ENCODE measurements around the gene TRIM25. TPM values are rescaled to one million over a fixed set of nuclear protein-coding genes. Genes with fewer than 3 reads are reported as not detected.

TRIM25 gene, protein sequence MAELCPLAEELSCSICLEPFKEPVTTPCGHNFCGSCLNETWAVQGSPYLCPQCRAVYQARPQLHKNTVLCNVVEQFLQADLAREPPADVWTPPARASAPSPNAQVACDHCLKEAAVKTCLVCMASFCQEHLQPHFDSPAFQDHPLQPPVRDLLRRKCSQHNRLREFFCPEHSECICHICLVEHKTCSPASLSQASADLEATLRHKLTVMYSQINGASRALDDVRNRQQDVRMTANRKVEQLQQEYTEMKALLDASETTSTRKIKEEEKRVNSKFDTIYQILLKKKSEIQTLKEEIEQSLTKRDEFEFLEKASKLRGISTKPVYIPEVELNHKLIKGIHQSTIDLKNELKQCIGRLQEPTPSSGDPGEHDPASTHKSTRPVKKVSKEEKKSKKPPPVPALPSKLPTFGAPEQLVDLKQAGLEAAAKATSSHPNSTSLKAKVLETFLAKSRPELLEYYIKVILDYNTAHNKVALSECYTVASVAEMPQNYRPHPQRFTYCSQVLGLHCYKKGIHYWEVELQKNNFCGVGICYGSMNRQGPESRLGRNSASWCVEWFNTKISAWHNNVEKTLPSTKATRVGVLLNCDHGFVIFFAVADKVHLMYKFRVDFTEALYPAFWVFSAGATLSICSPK
- total RNA-seq (6.5 and 13.8 TPM in 2 replicates), polyA plus RNA-seq (7.3 and 8.2 TPM in 2 replicates)

DNA sequence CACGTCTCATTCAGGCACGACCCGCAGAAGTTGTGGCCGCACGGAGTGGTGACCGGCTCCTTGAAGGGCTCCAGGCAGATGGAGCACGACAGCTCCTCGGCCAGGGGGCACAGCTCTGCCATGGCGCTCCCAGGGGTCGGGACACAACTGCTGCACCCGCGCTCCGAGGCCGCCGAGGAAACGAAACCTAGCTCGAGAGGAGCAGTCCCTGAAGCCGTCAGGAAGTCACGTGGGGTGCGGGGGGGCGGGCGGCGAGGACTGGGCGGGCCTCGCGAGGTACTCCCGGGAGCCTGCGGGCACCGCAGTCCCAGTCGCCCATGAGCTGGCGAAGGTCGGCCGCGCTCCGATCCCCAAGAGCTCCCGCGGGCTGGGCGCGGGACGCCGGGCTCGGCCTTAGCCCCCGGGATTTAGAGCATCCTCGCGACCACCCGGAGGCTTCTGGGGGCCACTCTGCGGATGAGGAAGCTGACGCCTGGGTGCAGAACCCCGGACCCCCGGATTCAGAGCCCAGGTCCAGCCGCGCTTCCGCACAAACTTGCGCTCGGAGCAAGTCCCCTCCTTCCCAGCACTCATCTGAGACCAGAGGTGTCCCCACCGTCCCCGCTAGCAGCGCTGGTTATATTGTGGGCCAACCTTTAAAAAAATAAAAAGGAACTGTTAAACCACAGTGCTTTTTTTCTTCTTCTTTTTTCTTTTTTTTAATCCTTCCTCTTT is at the start of gene TRIM25:
TSS of gene TRIM25 (minus strand) at position 183 of the 714 bp plus-strand sequence. CDS start at position 122, 61 bp downstream.
- Histone ChIP-seq H3K9me3 (ENCODE audit: low read depth) (no peaks in the 10 kb centered on the region), H3K27ac (no peak within 1 kb of the TSS)

DNA sequence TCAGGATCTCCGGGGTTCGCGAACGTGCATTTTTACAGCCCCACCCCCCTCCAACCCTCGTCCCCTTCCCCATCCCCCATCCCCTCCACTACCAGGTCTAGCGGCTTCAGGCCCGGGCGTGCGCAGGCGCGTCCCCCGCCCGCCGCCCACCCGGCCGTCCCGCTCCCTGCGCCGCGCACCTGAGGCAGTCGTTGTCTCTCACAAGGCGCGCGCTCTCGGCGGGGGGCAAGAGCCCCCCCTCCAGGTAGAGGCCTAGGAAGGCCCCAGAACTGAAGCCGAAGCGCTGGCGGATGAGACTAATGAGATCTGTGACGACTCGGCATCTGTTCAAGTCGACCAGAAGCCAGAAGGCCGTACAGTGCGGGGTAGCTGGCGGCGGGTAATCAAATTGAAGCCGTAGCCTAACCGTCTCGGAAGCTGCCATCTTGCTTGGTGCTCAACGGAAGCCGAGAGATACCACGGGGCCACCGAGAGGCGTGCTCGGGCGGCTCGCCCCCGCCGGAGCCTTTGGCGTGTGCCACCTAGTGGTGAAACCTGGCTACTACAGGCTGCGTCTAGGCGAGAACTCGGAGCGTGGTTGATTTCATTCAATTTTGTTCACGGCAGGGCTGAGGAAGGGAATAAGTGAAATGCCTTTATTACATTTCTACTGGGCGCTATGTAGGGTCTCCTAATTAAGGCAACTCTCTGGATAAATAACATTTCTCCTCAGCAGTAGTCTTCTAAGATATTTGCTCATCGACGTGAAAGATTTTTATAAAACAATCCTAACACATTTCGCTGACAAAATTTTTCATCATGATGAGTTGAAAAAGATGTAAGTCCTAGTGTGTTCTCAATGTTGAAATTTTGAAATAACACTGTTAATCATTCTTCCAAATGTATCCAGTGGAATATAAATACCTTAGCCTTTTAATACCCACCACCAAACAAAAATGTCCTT is 47.0 kb upstream of the TRIM25 start, which contains the start of gene COIL:
TSS of gene COIL (minus strand) at position 455 of the 943 bp plus-strand sequence. CDS start at position 424, 31 bp downstream.
- H3K27me3 ChIP-seq = no peaks in the 10 kb centered on the region
- DNase-seq (ENCODE audit: low read depth in 1 of 2, low spot score in 1 of 2) = peak; percentile 95
- H3K27ac ChIP-seq = peak within 1 kb of the TSS; percentile 100
- H3K4me1 ChIP-seq (ENCODE audit: low read depth) = no peaks in the 10 kb centered on the region
- no peaks in the 10 kb centered on the region for H3K9me3 ChIP-seq (ENCODE audit: low read depth)
- H3K36me3 ChIP-seq = no peaks in the 10 kb centered on the region
- TF ChIP-seq, protein P1, sequence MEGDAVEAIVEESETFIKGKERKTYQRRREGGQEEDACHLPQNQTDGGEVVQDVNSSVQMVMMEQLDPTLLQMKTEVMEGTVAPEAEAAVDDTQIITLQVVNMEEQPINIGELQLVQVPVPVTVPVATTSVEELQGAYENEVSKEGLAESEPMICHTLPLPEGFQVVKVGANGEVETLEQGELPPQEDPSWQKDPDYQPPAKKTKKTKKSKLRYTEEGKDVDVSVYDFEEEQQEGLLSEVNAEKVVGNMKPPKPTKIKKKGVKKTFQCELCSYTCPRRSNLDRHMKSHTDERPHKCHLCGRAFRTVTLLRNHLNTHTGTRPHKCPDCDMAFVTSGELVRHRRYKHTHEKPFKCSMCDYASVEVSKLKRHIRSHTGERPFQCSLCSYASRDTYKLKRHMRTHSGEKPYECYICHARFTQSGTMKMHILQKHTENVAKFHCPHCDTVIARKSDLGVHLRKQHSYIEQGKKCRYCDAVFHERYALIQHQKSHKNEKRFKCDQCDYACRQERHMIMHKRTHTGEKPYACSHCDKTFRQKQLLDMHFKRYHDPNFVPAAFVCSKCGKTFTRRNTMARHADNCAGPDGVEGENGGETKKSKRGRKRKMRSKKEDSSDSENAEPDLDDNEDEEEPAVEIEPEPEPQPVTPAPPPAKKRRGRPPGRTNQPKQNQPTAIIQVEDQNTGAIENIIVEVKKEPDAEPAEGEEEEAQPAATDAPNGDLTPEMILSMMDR (IDR thresholded peaks at IDR 0.05; ENCODE audit: low read depth, low read length) = peak; percentile 98
- peak within 1 kb of the TSS; percentile 99 for H3K4me3 ChIP-seq

More for the DNA sequence above, at the start of gene TRIM25:
- H3K27me3 ChIP-seq = peaks cover 16% of the 10 kb centered on the region
- peaks cover 5% of the 10 kb centered on the region for H3K4me1 ChIP-seq (ENCODE audit: low read depth)
- DNase-seq (ENCODE audit: low read depth in 1 of 2, low spot score in 1 of 2) = peak; percentile 87 to 91
- TF ChIP-seq, protein P1 (IDR thresholded peaks at IDR 0.05; ENCODE audit: low read depth, low read length) = no peak
- H3K36me3 ChIP-seq = no peaks in the 10 kb centered on the region
- H3K4me3 ChIP-seq = peak within 1 kb of the TSS; percentile 73

DNA sequence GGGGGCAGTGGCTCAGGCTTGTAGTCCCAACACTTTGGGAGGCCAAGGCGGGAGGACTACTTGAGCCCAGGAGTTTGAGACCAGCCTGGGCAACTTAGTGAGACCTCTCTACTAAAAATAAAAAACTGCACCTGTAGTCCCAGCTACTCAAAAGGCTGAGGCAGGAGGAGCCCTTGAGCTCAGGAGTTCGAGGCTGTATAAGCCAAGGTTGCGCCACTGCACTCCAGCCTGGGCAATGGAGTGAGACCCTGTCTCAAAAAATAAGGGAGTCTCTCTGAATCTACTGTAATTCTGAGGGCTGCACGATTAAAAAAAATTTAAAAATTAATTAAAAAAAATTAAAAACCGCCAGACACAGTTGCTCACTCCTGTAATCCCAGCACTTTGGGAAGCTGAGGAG is 43.1 kb upstream of the TRIM25 start:
- Histone ChIP-seq H3K9me3 (ENCODE audit: low read depth) (no peaks in the 10 kb centered on the region), H3K27ac (no peak overlapping the region), H3K36me3 (no peaks in the 10 kb centered on the region), H3K27me3 (no peaks in the 10 kb centered on the region), H3K4me1 (ENCODE audit: low read depth) (no peaks in the 10 kb centered on the region), H3K4me3 (no peak overlapping the region)
- no peak for DNase-seq (ENCODE audit: low read depth in 1 of 2, low spot score in 1 of 2)
- TF ChIP-seq, protein P1 (IDR thresholded peaks at IDR 0.05; ENCODE audit: low read depth, low read length) = no peak

DNA sequence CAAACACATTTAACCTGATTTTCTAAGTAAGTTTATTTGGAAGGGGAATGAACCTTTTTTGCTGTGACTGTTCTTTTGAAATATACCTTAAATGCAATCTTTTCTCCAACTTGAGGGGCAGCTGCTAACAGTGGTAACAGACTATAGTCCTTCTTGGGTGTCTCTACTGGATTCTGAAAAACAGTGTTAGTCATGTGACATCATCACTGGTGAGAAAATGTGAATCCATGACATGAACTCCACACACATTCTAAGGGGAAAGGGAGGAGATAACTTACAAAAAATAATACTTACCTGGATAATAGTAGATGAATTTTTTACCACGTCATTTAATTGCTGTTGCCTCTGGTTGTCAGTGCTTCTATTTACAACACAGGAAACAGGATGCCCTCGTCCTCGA is 35.7 kb upstream of the TRIM25 start:
- peaks cover 37% of the 10 kb centered on the region for H3K36me3 ChIP-seq

More for the DNA sequence above, 35.7 kb upstream of the TRIM25 start:
- TF ChIP-seq, protein P1 (IDR thresholded peaks at IDR 0.05; ENCODE audit: low read depth, low read length) = no peak
- no peak overlapping the region for H3K27ac ChIP-seq
- H3K4me3 ChIP-seq = no peak overlapping the region
- H3K4me1 ChIP-seq (ENCODE audit: low read depth) = no peaks in the 10 kb centered on the region
- no peak for DNase-seq (ENCODE audit: low read depth in 1 of 2, low spot score in 1 of 2)
- no peaks in the 10 kb centered on the region for H3K9me3 ChIP-seq (ENCODE audit: low read depth)
- no peaks in the 10 kb centered on the region for H3K27me3 ChIP-seq
